ENCODE data around the gene WNT9B. TPM values are rescaled to one million over a fixed set of nuclear protein-coding genes. Genes with fewer than 3 reads are reported as not detected.
"Not testable (repeated sequence)": the region's sequence is repeated elsewhere in the genome, so short reads cannot be mapped to it uniquely, and the experiment has no call there.

Gene WNT9B
- total RNA-seq, 2 experiments from 2014 or later, result not detected

DNA sequence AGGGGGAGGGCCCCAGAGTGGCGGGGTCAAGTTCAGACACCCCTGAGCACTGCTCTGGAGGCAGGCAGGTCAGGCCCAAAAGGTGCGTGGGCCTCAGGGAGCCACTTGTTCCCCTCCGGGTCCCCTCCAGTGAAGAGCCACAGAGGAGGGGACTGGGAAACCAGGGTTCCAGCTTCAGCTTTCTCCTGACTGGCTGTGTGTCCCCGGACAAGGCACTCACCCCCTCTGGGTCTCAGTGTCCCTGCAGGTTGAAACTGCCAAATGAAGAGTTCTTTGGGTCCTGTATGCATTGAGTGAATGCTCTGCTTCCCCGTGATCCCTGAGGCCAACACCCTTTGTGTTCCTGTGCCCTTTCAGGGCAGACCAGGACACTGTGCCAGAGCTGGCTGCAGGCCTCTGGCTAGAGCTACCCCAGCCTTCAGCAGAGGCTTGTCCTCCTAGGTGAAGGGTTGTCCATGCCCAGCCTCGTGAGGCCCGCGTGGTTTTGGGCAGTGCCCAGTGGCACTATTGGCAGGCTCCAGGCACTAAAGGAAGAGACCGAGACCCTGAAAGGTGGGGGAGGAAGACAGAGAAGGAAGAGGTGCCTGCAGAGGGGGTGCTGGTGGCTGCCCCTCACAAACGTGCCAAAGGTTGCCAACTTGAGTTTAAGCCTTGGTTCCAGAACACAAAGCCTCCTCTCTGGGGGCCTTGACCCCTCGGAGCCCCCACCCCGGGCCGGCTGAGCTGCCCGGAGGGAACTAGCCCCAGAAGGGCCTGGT lies 19.6 kb upstream of the WNT9B start:
- POLR2A ChIA-PET, result no interaction called here
- H3K27ac Mint-ChIP-seq, result no peak overlapping the region
- no peak overlapping the region for H3K4me3 Mint-ChIP-seq
- CTCF ChIA-PET, result no interaction called here
- H3K27me3 Mint-ChIP-seq, result peaks cover 12% of the 10 kb centered on the region
- no peaks in the 10 kb centered on the region for H3K9me3 Mint-ChIP-seq
- DNase-seq, result no peak
- no peaks in the 10 kb centered on the region for H3K36me3 Mint-ChIP-seq (ENCODE audit: low read depth)
- H3K4me1 Mint-ChIP-seq, result peaks cover 2% of the 10 kb centered on the region

GRCh38 chr17:46832331-46832821 lies 19.0 kb upstream of the WNT9B start:
- H3K9me3 Mint-ChIP-seq, result no peaks in the 10 kb centered on the region
- ChIA-PET CTCF (no interaction called here), POLR2A (no interaction called here)
- H3K4me3 Mint-ChIP-seq, result no peak overlapping the region
- H3K36me3 Mint-ChIP-seq (ENCODE audit: low read depth), result no peaks in the 10 kb centered on the region
- no peak for DNase-seq
- peaks cover 9% of the 10 kb centered on the region for H3K27me3 Mint-ChIP-seq
- H3K27ac Mint-ChIP-seq, result no peak overlapping the region
- peaks cover 2% of the 10 kb centered on the region for H3K4me1 Mint-ChIP-seq

DNA sequence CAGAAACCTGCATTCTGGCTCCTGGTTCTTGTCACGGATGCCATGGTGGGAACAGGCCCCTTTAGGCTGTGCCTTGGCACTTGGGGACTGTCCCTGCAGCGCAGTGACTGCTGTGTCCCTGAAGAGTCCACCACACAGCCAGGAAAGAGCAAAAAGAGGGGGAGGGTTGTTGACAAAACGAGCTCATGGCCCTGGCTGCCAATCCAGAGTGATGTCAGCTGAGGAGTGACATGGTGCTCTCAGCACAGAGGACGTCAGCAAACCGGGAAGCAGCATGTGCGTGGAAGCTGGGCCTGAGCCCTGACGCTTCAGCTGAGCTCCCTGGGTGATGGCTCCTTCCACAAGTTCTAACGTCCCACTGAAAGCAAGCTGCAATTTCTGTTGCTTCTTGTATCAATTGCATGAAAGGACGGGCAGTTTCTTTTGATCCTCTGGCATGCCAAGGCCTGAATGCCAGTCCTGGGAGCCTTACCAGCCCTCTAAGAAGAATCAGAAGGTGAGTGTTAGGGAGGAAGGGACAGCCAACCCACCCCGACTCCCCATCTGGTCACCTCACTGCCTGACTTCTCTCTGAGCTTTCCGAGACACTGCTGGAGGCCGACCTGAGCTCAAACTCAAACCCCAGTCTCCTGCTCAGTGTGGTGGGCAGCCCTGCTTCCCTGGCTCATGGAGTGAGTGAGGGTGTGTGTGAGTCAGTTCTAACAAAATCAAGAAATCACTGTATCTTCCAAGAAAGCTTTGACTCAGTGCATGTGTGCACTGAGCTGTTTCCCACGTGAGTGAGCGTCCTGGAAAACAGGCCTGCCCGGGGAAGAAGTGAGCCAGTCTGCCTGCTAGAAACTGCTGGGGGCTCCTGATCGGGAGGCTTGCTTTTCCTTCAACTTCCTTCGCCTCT lies 18.2 kb upstream of the WNT9B start:
- Mint-ChIP-seq H3K4me1 (peaks cover 2% of the 10 kb centered on the region), H3K27me3 (peaks cover 7% of the 10 kb centered on the region), H3K9me3 (no peaks in the 10 kb centered on the region), H3K4me3 (no peak overlapping the region), H3K36me3 (ENCODE audit: low read depth) (no peaks in the 10 kb centered on the region), H3K27ac (no peak overlapping the region)
- ChIA-PET POLR2A (no interaction called here), CTCF (interaction anchor here (0.8 kb wide), 1 partner anchor 109 kb away, joined by 3 read pairs; no protein-coding TSS in a partner anchor)
- DNase-seq, result no peak

DNA sequence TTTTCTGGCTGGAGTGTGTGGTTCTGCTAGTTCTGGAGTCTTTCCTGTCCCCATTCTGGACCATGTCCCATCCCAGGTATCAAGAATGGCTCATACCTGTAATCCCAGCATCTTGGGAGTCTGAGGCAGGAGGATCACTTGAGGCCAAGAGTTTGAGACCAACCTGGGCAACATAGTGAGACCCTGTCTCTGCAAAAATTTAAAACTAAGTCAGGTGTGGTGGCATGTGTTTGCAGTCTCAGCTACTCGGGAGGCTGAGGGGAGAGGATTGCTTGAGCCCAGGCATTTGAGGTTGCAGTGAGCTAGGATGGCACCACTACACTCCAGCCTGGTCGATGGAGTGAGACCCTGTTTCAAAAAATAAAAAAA lies 17.6 kb upstream of the WNT9B start:
- ChIA-PET CTCF (interaction anchor here (0.8 to 2.0 kb wide), 3 partner anchors 7 to 167 kb away, joined by 3 to 10 read pairs (median 3); no protein-coding TSS in a partner anchor), POLR2A (no interaction called here)
- Mint-ChIP-seq H3K4me1 (peaks cover 2% of the 10 kb centered on the region), H3K27me3 (peaks cover 5% of the 10 kb centered on the region), H3K9me3 (no peaks in the 10 kb centered on the region), H3K27ac (no peak overlapping the region), H3K4me3 (no peak overlapping the region), H3K36me3 (ENCODE audit: low read depth) (no peaks in the 10 kb centered on the region)
- no peak for DNase-seq

DNA sequence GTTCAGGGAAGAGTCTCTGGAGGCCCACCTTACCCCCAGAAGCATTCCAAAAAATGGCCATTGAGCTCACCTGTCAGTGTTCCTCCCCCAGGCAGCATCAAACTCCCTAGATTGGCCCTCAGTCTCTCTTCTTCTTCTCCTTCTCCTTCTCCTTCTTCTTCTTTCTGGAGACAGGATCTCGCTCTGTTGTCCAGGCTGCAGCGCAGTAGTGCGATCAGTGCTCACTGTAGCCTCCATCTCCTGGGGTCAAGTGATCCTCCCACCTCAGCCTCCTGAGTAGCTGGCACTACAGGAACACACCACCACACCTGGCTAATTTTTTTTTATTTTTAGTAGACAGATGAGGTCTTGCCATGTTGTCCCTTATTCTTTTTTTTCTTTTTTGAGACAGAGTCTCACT lies 16.5 kb upstream of the WNT9B start:
- CTCF ChIA-PET, result interaction anchor here (0.5 to 2.0 kb wide), 7 partner anchors 8 to 622 kb away, joined by 3 to 10 read pairs (median 3); no protein-coding TSS in a partner anchor
- Mint-ChIP-seq H3K4me1 (peaks cover 2% of the 10 kb centered on the region), H3K36me3 (ENCODE audit: low read depth) (no peaks in the 10 kb centered on the region), H3K4me3 (no peak overlapping the region), H3K27ac (no peak overlapping the region), H3K9me3 (no peaks in the 10 kb centered on the region), H3K27me3 (peaks cover 3% of the 10 kb centered on the region)
- no peak for DNase-seq
- POLR2A ChIA-PET, result no interaction called here

GRCh38 chr17:46836500-46836899 lies 14.9 kb upstream of the WNT9B start:
- CTCF ChIA-PET, result interaction anchor here (0.6 kb wide), 1 partner anchor 165 kb away, joined by 3 read pairs; no protein-coding TSS in a partner anchor
- POLR2A ChIA-PET, result no interaction called here

GRCh38 chr17:46837521-46837920 lies 13.9 kb upstream of the WNT9B start:
- no peak overlapping the region for H3K27ac Mint-ChIP-seq
- DNase-seq, result no peak
- H3K36me3 Mint-ChIP-seq (ENCODE audit: low read depth), result no peaks in the 10 kb centered on the region
- ChIA-PET CTCF (no interaction called here), POLR2A (no interaction called here)
- H3K4me1 Mint-ChIP-seq, result peaks cover 5% of the 10 kb centered on the region
- peaks cover under 1% of the 10 kb centered on the region for H3K9me3 Mint-ChIP-seq
- no peak overlapping the region for H3K4me3 Mint-ChIP-seq
- H3K27me3 Mint-ChIP-seq, result peaks cover 17% of the 10 kb centered on the region

More at GRCh38 chr17:46836500-46836899, 14.9 kb upstream of the WNT9B start:
- Mint-ChIP-seq H3K4me3 (no peak overlapping the region), H3K27me3 (peaks cover 16% of the 10 kb centered on the region), H3K36me3 (ENCODE audit: low read depth) (no peaks in the 10 kb centered on the region), H3K27ac (no peak overlapping the region), H3K4me1 (peaks cover 5% of the 10 kb centered on the region), H3K9me3 (no peaks in the 10 kb centered on the region)
- no peak for DNase-seq

- peaks cover 5% of the 10 kb centered on the region for H3K4me1 Mint-ChIP-seq
- H3K36me3 Mint-ChIP-seq (ENCODE audit: low read depth), result no peaks in the 10 kb centered on the region
- peaks cover 22% of the 10 kb centered on the region for H3K27me3 Mint-ChIP-seq
- peaks cover 12% of the 10 kb centered on the region for H3K9me3 Mint-ChIP-seq
- POLR2A ChIA-PET, result no interaction called here
- H3K4me3 Mint-ChIP-seq, result no peak overlapping the region
- no peak overlapping the region for H3K27ac Mint-ChIP-seq
- no peak for DNase-seq
- CTCF ChIA-PET, result no interaction called here
These were observed 12.2 kb upstream of the WNT9B start for GRCh38 chr17:46839211-46839610.

DNA sequence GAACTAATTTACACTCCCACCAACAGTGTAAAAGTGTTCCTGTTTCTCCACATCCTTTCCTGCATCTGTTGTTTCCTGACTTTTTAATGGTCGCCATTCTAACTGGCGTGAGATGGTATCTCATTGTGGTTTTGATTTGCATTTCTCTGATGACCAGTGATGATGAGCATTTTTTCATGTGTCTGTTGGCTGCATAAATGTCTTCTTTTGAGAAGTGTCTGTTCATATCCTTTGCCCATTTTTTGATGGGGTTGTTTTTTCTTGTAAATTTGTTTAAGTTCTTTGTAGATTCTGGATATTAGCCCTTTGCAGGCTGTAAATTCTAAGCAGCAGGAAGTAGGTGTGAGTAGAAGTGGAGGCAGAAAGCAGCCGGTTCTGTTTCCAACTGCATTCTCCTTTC lies 10.8 kb upstream of the WNT9B start:
- CTCF ChIA-PET; H3K36me3 Mint-ChIP-seq (ENCODE audit: low read depth); POLR2A ChIA-PET; H3K27ac Mint-ChIP-seq; DNase-seq; H3K4me1 Mint-ChIP-seq; H3K4me3 Mint-ChIP-seq: not testable (repeated sequence)
- H3K27me3 Mint-ChIP-seq, result peaks cover 24% of the 10 kb centered on the region
- peaks cover 12% of the 10 kb centered on the region for H3K9me3 Mint-ChIP-seq

GRCh38 chr17:46841561-46842379 lies 9.6 kb upstream of the WNT9B start:
- CTCF ChIA-PET, result interaction anchor here (0.9 kb wide), 1 partner anchor 29 kb away, joined by 4 read pairs; no protein-coding TSS in a partner anchor
- Mint-ChIP-seq H3K9me3 (peaks cover 12% of the 10 kb centered on the region), H3K27ac (no peak overlapping the region), H3K27me3 (peaks cover 24% of the 10 kb centered on the region), H3K36me3 (ENCODE audit: low read depth) (no peaks in the 10 kb centered on the region), H3K4me3 (no peak overlapping the region), H3K4me1 (peaks cover 3% of the 10 kb centered on the region)
- POLR2A ChIA-PET, result interaction anchor here (0.6 kb wide), 1 partner anchor 98 kb away, joined by 3 read pairs; no protein-coding TSS in a partner anchor
- no peak for DNase-seq

DNA sequence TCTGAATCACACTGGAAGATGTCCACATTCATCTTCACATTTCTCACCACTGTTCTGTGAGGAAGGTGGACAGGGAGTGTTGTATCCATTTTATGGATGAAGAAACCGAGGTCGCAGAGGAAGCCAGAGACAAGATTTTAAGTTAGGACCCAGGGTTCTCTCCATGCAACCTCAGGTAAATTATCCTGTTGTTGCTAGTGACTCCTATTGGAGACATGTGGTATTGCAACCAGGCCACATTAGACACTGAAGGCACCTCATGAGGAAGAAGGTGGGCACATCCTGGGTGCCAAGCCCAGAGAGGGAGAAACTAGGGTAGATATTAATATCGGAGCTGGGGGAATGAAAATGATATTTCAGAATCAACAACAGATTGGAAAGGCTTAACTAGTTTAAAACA lies 8.5 kb upstream of the WNT9B start:
- H3K4me1 Mint-ChIP-seq, result peaks cover 3% of the 10 kb centered on the region
- H3K27ac Mint-ChIP-seq, result no peak overlapping the region
- CTCF ChIA-PET, result no interaction called here
- POLR2A ChIA-PET, result no interaction called here
- H3K27me3 Mint-ChIP-seq, result peaks cover 27% of the 10 kb centered on the region
- H3K4me3 Mint-ChIP-seq, result no peak overlapping the region
- no peak for DNase-seq
- no peaks in the 10 kb centered on the region for H3K36me3 Mint-ChIP-seq (ENCODE audit: low read depth)
- H3K9me3 Mint-ChIP-seq, result peaks cover 12% of the 10 kb centered on the region
